ENCODE results near the gene IRAK4. TPM values are rescaled to one million over a fixed set of nuclear protein-coding genes. Genes with fewer than 3 reads are reported as not detected.

Gene IRAK4
- total and polyA plus RNA-seq, 12 donors, result 9.8 to 25.6 (median 12.4) TPM

DNA sequence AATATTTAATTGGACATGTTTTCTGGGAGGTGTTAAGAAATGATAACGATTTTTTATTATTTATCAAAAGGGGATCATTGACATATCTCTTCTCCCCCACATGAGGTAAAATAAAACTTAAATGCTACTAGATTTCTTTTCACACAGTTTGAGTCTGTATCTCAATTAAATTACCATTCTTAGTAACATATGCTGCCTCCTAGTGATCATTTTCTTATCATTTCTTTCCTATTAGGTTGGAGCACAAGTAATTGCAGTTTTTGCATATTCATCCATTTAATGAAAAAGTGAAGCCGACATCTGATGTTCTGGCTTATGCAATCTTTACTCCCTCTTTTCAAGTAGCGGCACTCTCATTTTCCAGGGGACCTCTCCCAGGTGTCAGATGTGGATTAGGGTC is 25.1 kb upstream of the IRAK4 start:
- Histone ChIP-seq H3K36me3 (replicated peaks in 1 of 2) (no peaks in the 10 kb centered on the region), H3K27me3 (no peaks in the 10 kb centered on the region), H3K4me3 (no peak overlapping the region), H3K9me3 (replicated peaks in 1 of 3) (no peaks in the 10 kb centered on the region), H3K4me1 (replicated peaks in 1 of 2) (no peaks in the 10 kb centered on the region), H3K27ac (no peak overlapping the region)
- no peak for DNase-seq
- TF ChIP-seq, protein P1, sequence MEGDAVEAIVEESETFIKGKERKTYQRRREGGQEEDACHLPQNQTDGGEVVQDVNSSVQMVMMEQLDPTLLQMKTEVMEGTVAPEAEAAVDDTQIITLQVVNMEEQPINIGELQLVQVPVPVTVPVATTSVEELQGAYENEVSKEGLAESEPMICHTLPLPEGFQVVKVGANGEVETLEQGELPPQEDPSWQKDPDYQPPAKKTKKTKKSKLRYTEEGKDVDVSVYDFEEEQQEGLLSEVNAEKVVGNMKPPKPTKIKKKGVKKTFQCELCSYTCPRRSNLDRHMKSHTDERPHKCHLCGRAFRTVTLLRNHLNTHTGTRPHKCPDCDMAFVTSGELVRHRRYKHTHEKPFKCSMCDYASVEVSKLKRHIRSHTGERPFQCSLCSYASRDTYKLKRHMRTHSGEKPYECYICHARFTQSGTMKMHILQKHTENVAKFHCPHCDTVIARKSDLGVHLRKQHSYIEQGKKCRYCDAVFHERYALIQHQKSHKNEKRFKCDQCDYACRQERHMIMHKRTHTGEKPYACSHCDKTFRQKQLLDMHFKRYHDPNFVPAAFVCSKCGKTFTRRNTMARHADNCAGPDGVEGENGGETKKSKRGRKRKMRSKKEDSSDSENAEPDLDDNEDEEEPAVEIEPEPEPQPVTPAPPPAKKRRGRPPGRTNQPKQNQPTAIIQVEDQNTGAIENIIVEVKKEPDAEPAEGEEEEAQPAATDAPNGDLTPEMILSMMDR (IDR thresholded peaks at IDR 0.05), result no peak
- no peak for TF ChIP-seq POLR2A (IDR thresholded peaks at IDR 0.05)
- intact Hi-C loops (cut with DNase I), result no loop called here
- 90 to 94% (median 93%) methylated on average over 3 of the region's 3 CpGs for WGBS, 4 donors

- H3K36me3 ChIP-seq (replicated peaks in 1 of 2), result no peaks in the 10 kb centered on the region
- no peaks in the 10 kb centered on the region for H3K9me3 ChIP-seq (replicated peaks in 1 of 3)
- H3K27me3 ChIP-seq, result no peaks in the 10 kb centered on the region
- H3K4me1 ChIP-seq (replicated peaks in 1 of 2), result no peaks in the 10 kb centered on the region
- TF ChIP-seq POLR2A (IDR thresholded peaks at IDR 0.05), result no peak
- TF ChIP-seq, protein P1 (IDR thresholded peaks at IDR 0.05), result no peak
- no peak for DNase-seq
- H3K27ac ChIP-seq, result no peak overlapping the region
- no peak overlapping the region for H3K4me3 ChIP-seq
- 90 to 98% (median 91%) methylated on average over 3 of the region's 3 CpGs for WGBS, 4 donors
- intact Hi-C loops (cut with DNase I), result no loop called here
These were observed 21.8 kb upstream of the IRAK4 start for GRCh38 chr12:43736927-43737440.

GRCh38 chr12:43737646-43738045 is 21.1 kb upstream of the IRAK4 start:
- Histone ChIP-seq H3K4me3 (no peak overlapping the region), H3K4me1 (replicated peaks in 1 of 2) (no peaks in the 10 kb centered on the region), H3K9me3 (replicated peaks in 1 of 3) (no peaks in the 10 kb centered on the region), H3K27ac (no peak overlapping the region), H3K27me3 (no peaks in the 10 kb centered on the region), H3K36me3 (replicated peaks in 1 of 2) (no peaks in the 10 kb centered on the region)
- DNase-seq, result no peak
- WGBS, 4 donors, result 60 to 77% (median 66%) methylated on average over 2 of the region's 2 CpGs
- intact Hi-C loops (cut with DNase I), result no loop called here
- TF ChIP-seq, protein P1 (IDR thresholded peaks at IDR 0.05), result no peak
- no peak for TF ChIP-seq POLR2A (IDR thresholded peaks at IDR 0.05)

- H3K27ac ChIP-seq, result no peak overlapping the region
- 72 to 92% (median 88%) methylated on average over 2 to 3 of the region's 3 CpGs for WGBS, 4 donors
- no peak for DNase-seq
- H3K4me3 ChIP-seq, result no peak overlapping the region
- no peaks in the 10 kb centered on the region for H3K27me3 ChIP-seq
- TF ChIP-seq, protein P1 (IDR thresholded peaks at IDR 0.05), result no peak
- no peak for TF ChIP-seq POLR2A (IDR thresholded peaks at IDR 0.05)
- peaks cover 0 to 11% of the 10 kb centered on the region in 2 donors for H3K36me3 ChIP-seq (replicated peaks in 1 of 2)
- H3K9me3 ChIP-seq (replicated peaks in 1 of 3), result no peaks in the 10 kb centered on the region
- H3K4me1 ChIP-seq (replicated peaks in 1 of 2), result no peaks in the 10 kb centered on the region
- intact Hi-C loops (cut with DNase I), result no loop called here
These were observed 18.1 kb upstream of the IRAK4 start for GRCh38 chr12:43740511-43741100.
